CD4-positive, alpha-beta T cell (primary cell): ENCODE data around the gene SLC38A10. TPM values are rescaled to one million over a fixed set of nuclear protein-coding genes. Genes with fewer than 3 reads are reported as not detected.

Experiments
- ATAC-seq: fragments of 200-7000 bp; cut with Tn5 transposase; one replicate; pipeline ENCODE4 v1.10.0; 2022; ENCODE audit warnings: mild to moderate bottlenecking; ENCODE audit not compliant: poor library complexity
- CTCF ChIA-PET: fragments of 350-600 bp; sonication (Branson Sonifier 250); formaldehyde crosslinking; loops from one replicate; lab custom pipeline; 2021; ENCODE audit warnings: antibody characterized with exemption, inconsistent platforms; lab: Charles Lee
- POLR2A ChIA-PET: fragments of 350-600 bp; sonication (Branson Sonifier 250); formaldehyde crosslinking; loops from one replicate; lab custom pipeline; 2021; ENCODE audit warnings: antibody characterized with exemption, inconsistent platforms; lab: Charles Lee
- DNase-seq, 14 experiments: peaks; one replicate each; pipeline ENCODE4 v3.0.0-alpha.2; 2013 to 2020; ENCODE audit warnings: mixed read lengths in 2 of 14
- H3K27ac ChIP-seq, 2 donors: one replicate each; pipeline versions ENCODE4 v1.5.1 to v1.7.0; 2013; ENCODE audit warnings: low read length in 2 of 2, low read depth in 1 of 2, mild to moderate bottlenecking in 1 of 2
- H3K27me3 ChIP-seq, 2 experiments: 1 replicate in 1 of 2; 2 replicates in 1 of 2; pipeline versions ENCODE4 v1.6.1 to v1.7.0; 2013; ENCODE audit warnings: low read length in 2 of 2, control low read depth in 1 of 2, mild to moderate bottlenecking in 1 of 2, moderate library complexity in 1 of 2; ENCODE audit not compliant: insufficient read depth in 2 of 2, control insufficient read depth in 1 of 2
- H3K36me3 ChIP-seq: one replicate; pipeline ENCODE4 v1.6.1; 2013; ENCODE audit warnings: low read length, control low read depth; ENCODE audit not compliant: insufficient read depth
- H3K4me1 ChIP-seq: one replicate; pipeline ENCODE4 v1.6.1; 2013; ENCODE audit warnings: low read length, control low read depth; ENCODE audit not compliant: insufficient read depth
- H3K4me3 ChIP-seq: one replicate; pipeline ENCODE4 v1.5.1; 2013; ENCODE audit warnings: mild to moderate bottlenecking, low read length, moderate library complexity
- H3K9me3 ChIP-seq, 2 experiments: 1 replicate in 1 of 2; 2 replicates in 1 of 2; pipeline versions ENCODE4 v1.6.1 to v1.7.0; 2013; ENCODE audit warnings: low read length in 2 of 2, mild to moderate bottlenecking in 2 of 2, control low read depth in 1 of 2, moderate library complexity in 1 of 2; ENCODE audit not compliant: control insufficient read depth in 1 of 2, insufficient read depth in 1 of 2
- H3K27ac Mint-ChIP-seq: one replicate; pipeline ENCODE4 v1.8.0; 2020; ENCODE audit warnings: mixed read lengths
- H3K27me3 Mint-ChIP-seq: one replicate; pipeline ENCODE4 v1.8.0; 2021; ENCODE audit warnings: mixed read lengths
- H3K36me3 Mint-ChIP-seq: one replicate; pipeline ENCODE4 v1.8.0; 2021; ENCODE audit warnings: low read depth, mixed read lengths
- H3K4me1 Mint-ChIP-seq: one replicate; pipeline ENCODE4 v1.8.0; 2021; ENCODE audit warnings: low read depth, mixed read lengths
- H3K4me3 Mint-ChIP-seq: one replicate; pipeline ENCODE4 v1.8.0; 2020; ENCODE audit warnings: mild to moderate bottlenecking, mixed read lengths
- H3K9me3 Mint-ChIP-seq: one replicate; pipeline ENCODE4 v1.8.0; 2020; ENCODE audit warnings: mixed read lengths
- CTCF ChIP-seq: fragments of 200-600 bp; IDR thresholded peaks from one replicate; pipeline ENCODE4 v1.8.0; 2022; ENCODE audit warnings: antibody characterized with exemption, mild to moderate bottlenecking
- intact Hi-C, 2 experiments: fragments of 100-400 bp; cut with DNase I in 1 of 2; cut with micrococcal nuclease in 1 of 2; formaldehyde crosslinking; loops; one replicate each; pipeline versions ENCODE4 v1.15.1 to v1.9.0; 2023 to 2025; cut with DNase I, micrococcal nuclease
- total RNA-seq, 174 experiments: library from RNA in 2 of 174; stranded (reverse) in 2 of 174; gene quantifications; one replicate each; pipeline ENCODE4 v1.2.3 and lab custom pipeline; 2021 to 2026

SLC38A10 gene
- total RNA-seq, 2 experiments from 2014 or later, result 22.8 to 26.4 TPM

GRCh38 chr17:81329927-81330883, 35.1 kb upstream of the SLC38A10 start:
- no peaks in the 10 kb centered on the region for H3K4me1 Mint-ChIP-seq
- DNase-seq, result no peak
- H3K4me1 ChIP-seq, result peaks cover 6% of the 10 kb centered on the region
- ChIA-PET CTCF (no interaction called here), POLR2A (no interaction called here)
- H3K9me3 ChIP-seq, result peaks cover 0 to 4% of the 10 kb centered on the region in 2 experiments
- peaks cover 10 to 11% of the 10 kb centered on the region in 2 experiments for H3K27me3 ChIP-seq
- no peak for TF ChIP-seq CTCF
- peaks cover 11% of the 10 kb centered on the region for H3K27me3 Mint-ChIP-seq
- ATAC-seq, result no peak
- no peaks in the 10 kb centered on the region for H3K36me3 ChIP-seq
- H3K27ac Mint-ChIP-seq, result no peak overlapping the region
- H3K4me3 Mint-ChIP-seq, result no peak overlapping the region
- H3K36me3 Mint-ChIP-seq, result no peaks in the 10 kb centered on the region
- H3K4me3 ChIP-seq, result no peak overlapping the region
- H3K27ac ChIP-seq, result no peak overlapping the region
- intact Hi-C loops, result no loop called here
- H3K9me3 Mint-ChIP-seq, result no peaks in the 10 kb centered on the region

- Mint-ChIP-seq H3K27me3 (peaks cover 11% of the 10 kb centered on the region), H3K9me3 (no peaks in the 10 kb centered on the region), H3K27ac (no peak overlapping the region), H3K4me1 (no peaks in the 10 kb centered on the region), H3K4me3 (no peak overlapping the region), H3K36me3 (no peaks in the 10 kb centered on the region)
- no peaks in the 10 kb centered on the region for H3K36me3 ChIP-seq
- H3K4me1 ChIP-seq, result peaks cover 6% of the 10 kb centered on the region
- H3K9me3 ChIP-seq, result no peaks in the 10 kb centered on the region
- peaks cover 10% of the 10 kb centered on the region in 2 experiments for H3K27me3 ChIP-seq
- intact Hi-C loops, result no loop called here
- POLR2A ChIA-PET, result no interaction called here
- ATAC-seq, result no peak
- H3K27ac ChIP-seq, result no peak overlapping the region
- CTCF ChIA-PET, result no interaction called here
- DNase-seq, result peak in 2 of 14 experiments; percentile 60 to 66
- no peak overlapping the region for H3K4me3 ChIP-seq
- TF ChIP-seq CTCF, result no peak
Observed at GRCh38 chr17:81328978-81329926, 34.1 kb upstream of the SLC38A10 start.

- ATAC-seq (no peak), DNase-seq (no peak)
- Mint-ChIP-seq H3K4me1 (no peaks in the 10 kb centered on the region), H3K36me3 (no peaks in the 10 kb centered on the region), H3K27me3 (peaks cover 11% of the 10 kb centered on the region), H3K27ac (no peak overlapping the region), H3K4me3 (no peak overlapping the region), H3K9me3 (no peaks in the 10 kb centered on the region)
- intact Hi-C loops, result no loop called here
- peaks cover 6% of the 10 kb centered on the region for H3K4me1 ChIP-seq
- no peaks in the 10 kb centered on the region for H3K9me3 ChIP-seq
- ChIA-PET CTCF (no interaction called here), POLR2A (no interaction called here)
- H3K27me3 ChIP-seq, result peaks cover 7 to 10% of the 10 kb centered on the region in 2 experiments
- H3K4me3 ChIP-seq, result no peak overlapping the region
- no peak overlapping the region for H3K27ac ChIP-seq
- H3K36me3 ChIP-seq, result no peaks in the 10 kb centered on the region
- TF ChIP-seq CTCF, result no peak
Observed at GRCh38 chr17:81328489-81328888, 33.4 kb upstream of the SLC38A10 start.
